ENCODE data around the gene MYO5C. TPM values are rescaled to one million over a fixed set of nuclear protein-coding genes. Genes with fewer than 3 reads are reported as not detected.

MYO5C gene
- total and polyA plus RNA-seq, 2 of the 4 experiments (the other 2 are of a cell fraction) = under 0.01 to 0.03 TPM

- TF ChIP-seq MAZ (IDR thresholded peaks at IDR 0.05; ENCODE audit: borderline replicate concordance, low read depth, low read length) (no peak), SMC3 (IDR thresholded peaks at IDR 0.05; ENCODE audit: low read depth, low read length) (no peak)
- Histone ChIP-seq H2BK5ac (ENCODE audit: low read depth, low read length, poor library complexity, severe bottlenecking) (no peak overlapping the region), H3K27ac (ENCODE audit: insufficient read depth, low read length) (no peak overlapping the region), H3K56ac (ENCODE audit: extremely low read depth, insufficient read depth, low read length) (no peak overlapping the region), H2BK15ac (ENCODE audit: low read depth, low read length) (no peak overlapping the region), H3K4me1 (ENCODE audit: control insufficient read depth, insufficient read depth, low read length) (no peaks in the 10 kb centered on the region), H3K79me1 (ENCODE audit: low read depth in 1 of 2, low read length in 2 of 2) (no peaks in the 10 kb centered on the region), H3K4ac (ENCODE audit: low read depth, low read length) (no peak overlapping the region), H3K9me3 (ENCODE audit: control insufficient read depth, insufficient read depth, low read length) (no peaks in the 10 kb centered on the region), H3K9me1 (ENCODE audit: insufficient read depth, low read length) (no peaks in the 10 kb centered on the region), H3K4me2 (ENCODE audit: low read depth, low read length) (no peak overlapping the region), H4K8ac (ENCODE audit: low read depth in 2 of 2, low read length in 2 of 2) (no peak overlapping the region), H3K23ac (ENCODE audit: low read depth, low read length) (no peak overlapping the region), H2BK120ac (ENCODE audit: low read depth, low read length) (no peak overlapping the region), H2AFZ (replicated peaks; ENCODE audit: low read length, poor library complexity) (peak overlapping the region; percentile 3), H2AK9ac (replicated peaks; ENCODE audit: low read depth, low read length, poor library complexity) (peak overlapping the region; percentile 39), H4K5ac (ENCODE audit: low read depth, low read length) (no peak overlapping the region), H4K91ac (ENCODE audit: insufficient read depth, low read depth, low read length) (no peak overlapping the region), H3K4me3 (ENCODE audit: insufficient read depth, low read depth, low read length) (no peak overlapping the region), H2BK20ac (ENCODE audit: low read depth, low read length) (no peak overlapping the region), H3K36me3 (ENCODE audit: control insufficient read depth, insufficient read depth, low read length) (no peaks in the 10 kb centered on the region), H3K27me3 (ENCODE audit: control insufficient read depth, insufficient read depth, low read length) (peaks cover 5% of the 10 kb centered on the region), H2AK5ac (ENCODE audit: low read depth, low read length) (no peak overlapping the region), H4K20me1 (ENCODE audit: insufficient read depth, low read length) (no peaks in the 10 kb centered on the region), H3K14ac (replicated peaks; ENCODE audit: low read depth, low read length) (no peak overlapping the region), H3K18ac (ENCODE audit: low read depth, low read length) (no peak overlapping the region), H3K9ac (ENCODE audit: low read depth, low read length) (no peak overlapping the region)
- CTCF ChIA-PET = interaction anchor here (0.6 kb wide), 1 partner anchor 190 kb away, joined by 4 read pairs; no protein-coding TSS in a partner anchor
- in situ Hi-C loops (cut with MboI; ENCODE audit: low sequenced_read_pairs) (no loop called here), intact Hi-C loops (cut with micrococcal nuclease) (no loop called here), dilution Hi-C loops (cut with HindIII; ENCODE audit: low sequenced_read_pairs, unreplicated experiment) (no loop called here)
- no peak for DNase-seq
- POLR2A ChIA-PET (ENCODE audit: unreplicated experiment) = interaction anchor here (0.6 kb wide), 1 partner anchor 1564 kb away, joined by 3 read pairs; no protein-coding TSS in a partner anchor
- BruUV-seq (replicated peaks) = no TSS peak
- ATAC-seq (ENCODE audit: low read depth) = no peak
- 78% methylated on average over 6 of the region's 11 CpGs; no CpG with 5 or more reads in 1 of the 2 experiments for WGBS, 2 experiments (ENCODE audit: extremely low coverage in 2 of 2, insufficient read length in 1 of 2)
These were observed 108.7 kb downstream of the MYO5C start for GRCh38 chr15:52186651-52187486.
